Liver (tissue), 9 donors: ENCODE data around the gene FRMD4B. TPM values are rescaled to one million over a fixed set of nuclear protein-coding genes. Genes with fewer than 3 reads are reported as not detected.

ENCODE experiments used
- DNase-seq: peaks from one replicate; pipeline ENCODE4 v3.0.0-alpha.2; 2017; ENCODE audit warnings: low spot score
- H3K27ac ChIP-seq, 2 donors: one replicate each; pipeline ENCODE4 v1.7.0; 2013; ENCODE audit warnings: inconsistent platforms in 2 of 2, low read length in 2 of 2, control low read depth in 1 of 2, low read depth in 1 of 2, mild to moderate bottlenecking in 1 of 2
- H3K27me3 ChIP-seq, 4 donors: one replicate each; pipeline versions ENCODE4 v1.6.1 to v1.7.0; 2013; ENCODE audit warnings: low read length in 3 of 4, inconsistent platforms in 1 of 4, mild to moderate bottlenecking in 1 of 4, moderate library complexity in 1 of 4; ENCODE audit not compliant: control insufficient read depth in 4 of 4, insufficient read depth in 4 of 4
- H3K36me3 ChIP-seq, 4 donors: one replicate each; pipeline versions ENCODE4 v1.6.1 to v1.7.0; 2013; ENCODE audit warnings: low read length in 3 of 4, mild to moderate bottlenecking in 3 of 4, low read depth in 1 of 4, moderate library complexity in 1 of 4; ENCODE audit not compliant: control insufficient read depth in 4 of 4, insufficient read depth in 3 of 4
- H3K4me1 ChIP-seq, 4 donors: one replicate each; pipeline versions ENCODE4 v1.6.1 to v1.7.0; 2013; ENCODE audit warnings: low read length in 3 of 4, mild to moderate bottlenecking in 3 of 4, moderate library complexity in 1 of 4; ENCODE audit not compliant: control insufficient read depth in 4 of 4, insufficient read depth in 4 of 4
- H3K4me3 ChIP-seq, 3 donors: one replicate each; pipeline versions ENCODE4 v1.6.1 to v1.7.0; 2013; ENCODE audit warnings: low read length in 3 of 3, control low read depth in 1 of 3, low read depth in 1 of 3, mild to moderate bottlenecking in 1 of 3
- H3K9ac ChIP-seq, 2 donors: one replicate each; pipeline ENCODE4 v1.7.0; 2013; ENCODE audit warnings: low read length in 2 of 2, mild to moderate bottlenecking in 2 of 2, moderate library complexity in 2 of 2, control low read depth in 1 of 2, low read depth in 1 of 2
- H3K9me3 ChIP-seq, 4 donors: one replicate each; pipeline versions ENCODE4 v1.6.1 to v1.7.0; 2013; ENCODE audit warnings: low read length in 3 of 4; ENCODE audit not compliant: control insufficient read depth in 4 of 4
- EGR1 ChIP-seq, 2 donors: IDR thresholded peaks; 2 replicates each; pipeline ENCODE4 v1.6.1; 2016 to 2018; ENCODE audit warnings: antibody characterized with exemption in 2 of 2, low read depth in 2 of 2
- FOXA2 ChIP-seq: IDR thresholded peaks from 2 replicates; pipeline ENCODE4 v1.6.1; 2016; ENCODE audit warnings: antibody characterized with exemption
- HNF4G ChIP-seq: IDR thresholded peaks from 2 replicates; pipeline ENCODE4 v1.6.1; 2016; ENCODE audit warnings: antibody characterized with exemption
- NR2F2 ChIP-seq: IDR thresholded peaks from 2 replicates; pipeline ENCODE4 v1.6.1; 2016; ENCODE audit warnings: antibody characterized with exemption
- RAD21 ChIP-seq, 2 donors: IDR thresholded peaks; 2 replicates each; pipeline ENCODE4 v1.6.1; 2016; ENCODE audit warnings: antibody characterized with exemption in 2 of 2, mild to moderate bottlenecking in 2 of 2
- REST ChIP-seq: IDR thresholded peaks from 2 replicates; pipeline ENCODE4 v1.6.1; 2016; ENCODE audit warnings: antibody characterized with exemption, mild to moderate bottlenecking
- SP1 ChIP-seq: IDR thresholded peaks from 2 replicates; pipeline ENCODE4 v1.6.1; 2018; ENCODE audit warnings: antibody characterized with exemption, mild to moderate bottlenecking
- TAF1 ChIP-seq: conservative IDR thresholded peaks from 2 replicates; pipeline ENCODE4 v1.6.1; 2016; ENCODE audit warnings: antibody characterized with exemption, mild to moderate bottlenecking
- YY1 ChIP-seq: IDR thresholded peaks from 2 replicates; pipeline ENCODE4 v1.6.1; 2016; ENCODE audit warnings: antibody characterized with exemption, mild to moderate bottlenecking
- WGBS: extraction: QIAGEN DNeasy Blood & Tissue Kit; methylation state at CpG from one replicate; pipeline ENCODE4 v1.1.7; 2013; 5-methylcytosine and 5-hydroxymethylcytosine counted together
- polyA plus RNA-seq, 2 donors: library from polyadenylated mRNA; stranded (reverse) in 1 of 2; unstranded in 1 of 2; fragments of 200-250 nt in 1 of 2; fragments of >200 nt in 1 of 2; fragmentation: Nextera tagmentation in 1 of 2; extraction: Ambion mirVana in 1 of 2; gene quantifications; one replicate each; pipeline versions ENCODE4 v1.2.1 to v1.2.3, GENCODE V29; 2013 to 2015
- total RNA-seq, 2 donors: library from RNA; depleted of rRNA; stranded (reverse); fragments of >200 nt; gene quantifications; one replicate each; pipeline ENCODE4 v1.2.3, GENCODE V29; 2014
- TF ChIP-seq, protein P1 (sequence below): fragments of 150-350 bp; IDR thresholded peaks from 2 replicates; pipeline ENCODE4 v1.5.1; 2017; ENCODE audit warnings: improper control_type of control experiment, low read depth, low read length; ENCODE audit not compliant: missing input control
- TF ChIP-seq, protein P2 (sequence below): IDR thresholded peaks from 2 replicates; pipeline ENCODE4 v1.6.1; 2016; ENCODE audit warnings: antibody characterized with exemption
- donor health status: healthy.
- donor health status: healthy.
- donor health status: healthy.
- donor health status: healthy.
- donor health status: healthy.

The FRMD4B gene
- total and polyA plus RNA-seq, 4 donors, result 7.3 to 22.6 (median 15.0) TPM

- Histone ChIP-seq H3K27me3 (no peaks in the 10 kb centered on the region), H3K9ac (no peak overlapping the region), H3K4me3 (no peak overlapping the region), H3K36me3 (no peaks in the 10 kb centered on the region), H3K9me3 (no peaks in the 10 kb centered on the region), H3K4me1 (peaks cover 8 to 14% (median 10%) of the 10 kb centered on the region in 4 donors), H3K27ac (no peak overlapping the region)
- TF ChIP-seq REST (no peak), HNF4G (no peak), TAF1 (no peak), NR2F2 (no peak), RAD21 (IDR thresholded peaks at IDR 0.05) (no peak), FOXA2 (no peak), YY1 (no peak), SP1 (no peak)
- TF ChIP-seq, protein P1, sequence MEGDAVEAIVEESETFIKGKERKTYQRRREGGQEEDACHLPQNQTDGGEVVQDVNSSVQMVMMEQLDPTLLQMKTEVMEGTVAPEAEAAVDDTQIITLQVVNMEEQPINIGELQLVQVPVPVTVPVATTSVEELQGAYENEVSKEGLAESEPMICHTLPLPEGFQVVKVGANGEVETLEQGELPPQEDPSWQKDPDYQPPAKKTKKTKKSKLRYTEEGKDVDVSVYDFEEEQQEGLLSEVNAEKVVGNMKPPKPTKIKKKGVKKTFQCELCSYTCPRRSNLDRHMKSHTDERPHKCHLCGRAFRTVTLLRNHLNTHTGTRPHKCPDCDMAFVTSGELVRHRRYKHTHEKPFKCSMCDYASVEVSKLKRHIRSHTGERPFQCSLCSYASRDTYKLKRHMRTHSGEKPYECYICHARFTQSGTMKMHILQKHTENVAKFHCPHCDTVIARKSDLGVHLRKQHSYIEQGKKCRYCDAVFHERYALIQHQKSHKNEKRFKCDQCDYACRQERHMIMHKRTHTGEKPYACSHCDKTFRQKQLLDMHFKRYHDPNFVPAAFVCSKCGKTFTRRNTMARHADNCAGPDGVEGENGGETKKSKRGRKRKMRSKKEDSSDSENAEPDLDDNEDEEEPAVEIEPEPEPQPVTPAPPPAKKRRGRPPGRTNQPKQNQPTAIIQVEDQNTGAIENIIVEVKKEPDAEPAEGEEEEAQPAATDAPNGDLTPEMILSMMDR, result no peak
- TF ChIP-seq, protein P2, sequence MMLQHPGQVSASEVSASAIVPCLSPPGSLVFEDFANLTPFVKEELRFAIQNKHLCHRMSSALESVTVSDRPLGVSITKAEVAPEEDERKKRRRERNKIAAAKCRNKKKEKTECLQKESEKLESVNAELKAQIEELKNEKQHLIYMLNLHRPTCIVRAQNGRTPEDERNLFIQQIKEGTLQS, result no peak
- DNase-seq, result no peak
- 50% methylated on average over 4 of the region's 4 CpGs for WGBS
These were observed 131.5 kb downstream of the FRMD4B start for GRCh38 chr3:69254351-69254750.

DNA sequence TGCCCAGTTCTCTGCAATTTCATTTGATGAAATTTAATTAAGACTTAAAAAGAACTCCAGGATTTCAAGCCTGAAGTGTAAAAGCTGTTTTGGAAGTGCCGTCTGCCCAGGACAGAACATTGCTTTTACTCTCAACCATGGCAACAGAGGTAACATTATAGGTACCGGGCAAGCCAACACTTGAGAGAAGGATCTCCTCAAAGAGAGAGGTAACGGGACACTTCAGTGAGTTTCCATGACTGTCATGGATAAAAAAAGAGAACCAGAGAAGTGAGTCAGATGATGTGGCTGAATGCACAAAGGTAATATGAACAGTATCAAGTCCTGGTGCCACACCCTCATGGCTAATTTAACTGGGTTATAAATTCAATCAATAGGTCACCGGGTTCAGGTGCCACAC, 133.3 kb downstream of the FRMD4B start:
- TF ChIP-seq, protein P2, result no peak
- TF ChIP-seq REST (no peak), EGR1 (IDR thresholded peaks at IDR 0.05; ENCODE audit: low read depth in 2 of 2) (no peak), NR2F2 (no peak), SP1 (no peak), HNF4G (no peak)
- TF ChIP-seq, protein P1, result no peak
- WGBS, result 94% methylated on average over 4 of the region's 4 CpGs
- no peak overlapping the region for H3K4me3 ChIP-seq
- no peaks in the 10 kb centered on the region for H3K36me3 ChIP-seq
- H3K27ac ChIP-seq, result no peak overlapping the region
- H3K27me3 ChIP-seq, result no peaks in the 10 kb centered on the region
- no peak for DNase-seq
- H3K9me3 ChIP-seq, result no peaks in the 10 kb centered on the region
- no peak overlapping the region for H3K9ac ChIP-seq
- peaks cover 11 to 27% (median 19%) of the 10 kb centered on the region in 4 donors for H3K4me1 ChIP-seq
